Stimulated activated CD4-positive, alpha-beta T cell treated with anti-CD3 and anti-CD28 coated beads, TNF-alpha, amount 100 ng/mL, for 48 hours (primary cell): ENCODE data around the gene PTPRT.

Experiments
- DNase-seq, 3 donors: peaks; one replicate each; pipeline ENCODE4 v3.0.0-alpha.2; 2020; ENCODE audit warnings: low read depth in 3 of 3

The PTPRT gene

GRCh38 chr20:42565235-42565995 lies 624.3 kb downstream of the PTPRT start:
- DNase-seq, result no peak

GRCh38 chr20:42559665-42560064 lies 630.0 kb downstream of the PTPRT start:
- DNase-seq, result no peak

GRCh38 chr20:42556575-42556974 lies 633.1 kb downstream of the PTPRT start:
- DNase-seq, result no peak

GRCh38 chr20:42553374-42553773 lies 636.3 kb downstream of the PTPRT start:
- DNase-seq, result no peak

- DNase-seq, result no peak
Measured at GRCh38 chr20:42549496-42549895, 640.2 kb downstream of the PTPRT start.

GRCh38 chr20:42544926-42545325 lies 644.8 kb downstream of the PTPRT start:
- DNase-seq, result no peak

- no peak for DNase-seq
Measured at GRCh38 chr20:42532831-42533230, 656.9 kb downstream of the PTPRT start.

GRCh38 chr20:42531508-42531961 lies 658.2 kb downstream of the PTPRT start:
- no peak for DNase-seq

GRCh38 chr20:42530855-42531448 lies 658.8 kb downstream of the PTPRT start:
- DNase-seq, result no peak

- DNase-seq, result no peak
Measured at GRCh38 chr20:42530191-42530590, 659.5 kb downstream of the PTPRT start.

GRCh38 chr20:42524058-42524457 lies 665.6 kb downstream of the PTPRT start:
- no peak for DNase-seq

GRCh38 chr20:42516692-42517091 lies 673.0 kb downstream of the PTPRT start:
- DNase-seq, result no peak

GRCh38 chr20:42510686-42511085 lies 679.0 kb downstream of the PTPRT start:
- no peak for DNase-seq

GRCh38 chr20:42507874-42508273 lies 681.8 kb downstream of the PTPRT start:
- DNase-seq, result no peak

GRCh38 chr20:42506397-42506796 lies 683.3 kb downstream of the PTPRT start:
- no peak for DNase-seq

GRCh38 chr20:42502591-42502990 lies 687.1 kb downstream of the PTPRT start:
- DNase-seq, result no peak

GRCh38 chr20:42496595-42496994 lies 693.1 kb downstream of the PTPRT start:
- no peak for DNase-seq

GRCh38 chr20:42494290-42494689 lies 695.4 kb downstream of the PTPRT start:
- DNase-seq, result no peak

GRCh38 chr20:42493001-42493400 lies 696.7 kb downstream of the PTPRT start:
- no peak for DNase-seq

- DNase-seq, result no peak
Measured at GRCh38 chr20:42492290-42492689, 697.4 kb downstream of the PTPRT start.

GRCh38 chr20:42485556-42485955 lies 704.1 kb downstream of the PTPRT start:
- DNase-seq, result no peak

GRCh38 chr20:42484790-42485375 lies 704.8 kb downstream of the PTPRT start:
- DNase-seq, result no peak

GRCh38 chr20:42484335-42484734 lies 705.4 kb downstream of the PTPRT start:
- no peak for DNase-seq
